WTC11 (cell line): ENCODE measurements around the gene TSPAN9. TPM values are rescaled to one million over a fixed set of nuclear protein-coding genes. Genes with fewer than 3 reads are reported as not detected.

ENCODE experiments used
- ATAC-seq: fragments of 200-7000 bp; cut with Tn5 transposase; 2 replicates; pipeline ENCODE4 v1.10.0; 2021; ENCODE audit warnings: mild to moderate bottlenecking, moderate library complexity
- CTCF ChIA-PET: fragments of 300-600 bp; sonication (Branson Sonifier 250); formaldehyde crosslinking; loops from one replicate; lab custom pipeline; 2021; ENCODE audit warnings: antibody characterized with exemption; lab: Charles Lee
- POLR2A ChIA-PET: fragments of 350-600 bp; sonication (Branson Sonifier 250); formaldehyde crosslinking; loops from one replicate; lab custom pipeline; 2021; ENCODE audit warnings: antibody characterized with exemption; lab: Charles Lee
- DNase-seq: peaks from one replicate; pipeline ENCODE4 v3.0.0; 2021; ENCODE audit warnings: low spot score
- H3K27ac Mint-ChIP-seq: 2 replicates; pipeline ENCODE4 v1.8.0; 2021; ENCODE audit warnings: mixed read lengths
- H3K27me3 Mint-ChIP-seq: 2 replicates; pipeline ENCODE4 v1.8.0; 2021; ENCODE audit warnings: low read depth, mild to moderate bottlenecking, moderate library complexity, mixed read lengths
- H3K36me3 Mint-ChIP-seq: 2 replicates; pipeline ENCODE4 v1.8.0; 2021; ENCODE audit warnings: mixed read lengths
- H3K4me1 Mint-ChIP-seq: 2 replicates; pipeline ENCODE4 v1.8.0; 2022; ENCODE audit warnings: mixed read lengths
- H3K4me3 Mint-ChIP-seq: 2 replicates; pipeline ENCODE4 v1.8.0; 2021; ENCODE audit warnings: mild to moderate bottlenecking, moderate library complexity, mixed read lengths
- H3K9me3 Mint-ChIP-seq: 2 replicates; pipeline ENCODE4 v1.8.0; 2021; ENCODE audit warnings: mixed read lengths
- ATF6 ChIP-seq: sonication (generic); formaldehyde crosslinking; IDR thresholded peaks from 2 replicates; pipeline ENCODE4 v1.8.1; 2023; ENCODE audit warnings: mild to moderate bottlenecking, missing genetic modification reagents
- CDX4 ChIP-seq: fragments of 250-450 bp; sonication (Bioruptor Pico); IDR thresholded peaks from 2 replicates; pipeline ENCODE4 v1.9.0; 2021; ENCODE audit warnings: moderate library complexity, mild to moderate bottlenecking, inconsistent platforms, borderline replicate concordance
- CREB1 ChIP-seq: sonication (generic); formaldehyde crosslinking; IDR thresholded peaks from 2 replicates; pipeline ENCODE4 v1.8.0; 2023; ENCODE audit warnings: mild to moderate bottlenecking, missing genetic modification reagents
- E2F4 ChIP-seq: sonication (generic); formaldehyde crosslinking; IDR thresholded peaks from 2 replicates; pipeline ENCODE4 v1.8.1; 2022; ENCODE audit warnings: low read depth, mild to moderate bottlenecking, moderate library complexity, missing genetic modification reagents, borderline replicate concordance
- EMX1 ChIP-seq: fragments of 250-450 bp; sonication (Bioruptor Pico); IDR thresholded peaks from 2 replicates; pipeline ENCODE4 v1.8.0; 2021; ENCODE audit warnings: mild to moderate bottlenecking
- ETV6 ChIP-seq: sonication (generic); formaldehyde crosslinking; IDR thresholded peaks from 2 replicates; pipeline ENCODE4 v1.8.1; 2022; ENCODE audit warnings: mild to moderate bottlenecking, missing genetic modification reagents
- FOXP1 ChIP-seq: sonication (generic); formaldehyde crosslinking; IDR thresholded peaks from 2 replicates; pipeline ENCODE4 v1.8.0; 2022; ENCODE audit warnings: missing genetic modification reagents, mild to moderate bottlenecking, moderate library complexity, borderline replicate concordance
- HMGXB4 ChIP-seq: sonication (generic); formaldehyde crosslinking; IDR thresholded peaks from 2 replicates; pipeline ENCODE4 v1.8.1; 2023; ENCODE audit warnings: mild to moderate bottlenecking, moderate library complexity, missing genetic modification reagents
- IRF1 ChIP-seq: sonication (generic); formaldehyde crosslinking; IDR thresholded peaks from 2 replicates; pipeline ENCODE4 v1.8.0; 2023; ENCODE audit warnings: missing genetic modification reagents
- MYBL2 ChIP-seq: sonication (generic); formaldehyde crosslinking; IDR thresholded peaks from 2 replicates; pipeline ENCODE4 v1.8.1; 2023; ENCODE audit warnings: mild to moderate bottlenecking, moderate library complexity, missing genetic modification reagents
- NFYB ChIP-seq: sonication (generic); formaldehyde crosslinking; conservative IDR thresholded peaks from 2 replicates; pipeline ENCODE4 v1.8.0; 2022; ENCODE audit warnings: low read depth, missing genetic modification reagents
- OVOL2 ChIP-seq: fragments of 250-450 bp; sonication (Bioruptor Pico); IDR thresholded peaks from 2 replicates; pipeline ENCODE4 v1.9.0; 2021; ENCODE audit warnings: mild to moderate bottlenecking, borderline replicate concordance
- PREB ChIP-seq: sonication (generic); formaldehyde crosslinking; IDR thresholded peaks from 2 replicates; pipeline ENCODE4 v1.8.1; 2022; ENCODE audit warnings: mild to moderate bottlenecking, missing genetic modification reagents, moderate library complexity, borderline replicate concordance
- RORB ChIP-seq: fragments of 250-450 bp; sonication (Bioruptor Pico); IDR thresholded peaks from 2 replicates; pipeline ENCODE4 v1.9.0; 2021; ENCODE audit warnings: mild to moderate bottlenecking
- ZBTB21 ChIP-seq: sonication (generic); formaldehyde crosslinking; IDR thresholded peaks from 2 replicates; pipeline ENCODE4 v1.8.1; 2023; ENCODE audit warnings: mild to moderate bottlenecking, missing genetic modification reagents, borderline replicate concordance
- ZMAT4 ChIP-seq: fragments of 250-450 bp; sonication (Bioruptor Pico); IDR thresholded peaks from 2 replicates; pipeline ENCODE4 v1.9.0; 2021; ENCODE audit warnings: mild to moderate bottlenecking
- ZNF232 ChIP-seq: sonication (generic); formaldehyde crosslinking; IDR thresholded peaks from 2 replicates; pipeline ENCODE4 v1.8.0; 2022; ENCODE audit warnings: mild to moderate bottlenecking, missing genetic modification reagents
- ZNF416 ChIP-seq: fragments of 250-450 bp; sonication (Bioruptor Pico); IDR thresholded peaks from 2 replicates; pipeline ENCODE4 v1.9.0; 2021; ENCODE audit warnings: mild to moderate bottlenecking, inconsistent platforms
- ZNF425 ChIP-seq: fragments of 250-450 bp; sonication (Bioruptor Pico); conservative IDR thresholded peaks from 2 replicates; pipeline ENCODE4 v1.9.0; 2021; ENCODE audit warnings: mild to moderate bottlenecking
- total RNA-seq: library from RNA; stranded (reverse); gene quantifications from 3 replicates; pipeline ENCODE4 v1.2.3, GENCODE V29; 2021

The TSPAN9 gene
- total RNA-seq, 1 experiment from 2014 or later, result 27.6 TPM

- CTCF ChIA-PET, result interaction anchor here (0.7 to 4.2 kb wide), 20 partner anchors 11 to 155 kb away, joined by 3 to 27 read pairs (median 6); no protein-coding TSS in a partner anchor
Measured at GRCh38 chr12:3196488-3196887, 119.3 kb downstream of the TSPAN9 start.

More at GRCh38 chr12:3196488-3196887, 119.3 kb downstream of the TSPAN9 start:
- Mint-ChIP-seq H3K9me3 (no peaks in the 10 kb centered on the region), H3K27me3 (peaks cover 23% of the 10 kb centered on the region), H3K4me1 (peaks cover 33% of the 10 kb centered on the region), H3K36me3 (0 out of 2 replicates have a peak, but pooled peaks cover 3% of the 10 kb centered on the region), H3K4me3 (no peak overlapping the region), H3K27ac (no peak overlapping the region)
- ATAC-seq, result no peak
- TF ChIP-seq E2F4 (no peak), ZNF425 (CRISPR knock-in tag) (no peak), ETV6 (CRISPR knock-in tag) (no peak), CREB1 (CRISPR knock-in tag) (no peak), EMX1 (CRISPR knock-in tag) (no peak), RORB (no peak), HMGXB4 (CRISPR knock-in tag) (no peak), ZNF416 (CRISPR knock-in tag) (no peak), MYBL2 (CRISPR knock-in tag) (no peak), ZMAT4 (CRISPR knock-in tag) (no peak), CDX4 (CRISPR knock-in tag) (no peak), ZNF232 (CRISPR knock-in tag) (no peak), IRF1 (CRISPR knock-in tag) (no peak), ZBTB21 (CRISPR knock-in tag) (no peak), FOXP1 (CRISPR knock-in tag) (no peak), PREB (CRISPR knock-in tag) (no peak), ATF6 (CRISPR knock-in tag) (no peak), NFYB (CRISPR knock-in tag) (no peak), OVOL2 (CRISPR knock-in tag) (no peak)
- POLR2A ChIA-PET, result no interaction called here
- no peak for DNase-seq
